Trophoblast cell (in vitro differentiated cells and primary cell): ENCODE data around the gene KCTD17.

Experiments
- DNase-seq, 2 donors: peaks; one replicate each; pipeline ENCODE4 v3.0.0-alpha.2; 2016
- H2AFZ ChIP-seq: 2 replicates; pipeline ENCODE4 v1.6.1; 2013; ENCODE audit warnings: low read length, moderate library complexity, mild to moderate bottlenecking; ENCODE audit not compliant: insufficient read depth, poor library complexity
- H2AK5ac ChIP-seq: 2 replicates; pipeline ENCODE4 v1.6.1; 2013; ENCODE audit warnings: mild to moderate bottlenecking, low read length
- H2BK120ac ChIP-seq: 2 replicates; pipeline ENCODE4 v1.6.1; 2013; ENCODE audit warnings: low read length, mild to moderate bottlenecking, moderate library complexity; ENCODE audit not compliant: insufficient read depth, poor library complexity
- H2BK12ac ChIP-seq: 2 replicates; pipeline ENCODE4 v1.6.1; 2013; ENCODE audit warnings: mild to moderate bottlenecking, low read length, moderate library complexity
- H2BK5ac ChIP-seq: 2 replicates; pipeline ENCODE4 v1.6.1; 2013; ENCODE audit warnings: low read length, low read depth, moderate library complexity, mild to moderate bottlenecking; ENCODE audit not compliant: poor library complexity
- H3K14ac ChIP-seq: 2 replicates; pipeline ENCODE4 v1.6.1; 2013; ENCODE audit warnings: mild to moderate bottlenecking, low read length
- H3K18ac ChIP-seq: 2 replicates; pipeline ENCODE4 v1.6.1; 2013; ENCODE audit warnings: mild to moderate bottlenecking, low read length
- H3K23ac ChIP-seq: 2 replicates; pipeline ENCODE4 v1.6.1; 2013; ENCODE audit warnings: low read length
- H3K27ac ChIP-seq: 2 replicates; pipeline ENCODE4 v1.5.1; 2013; ENCODE audit warnings: low read depth, mild to moderate bottlenecking, inconsistent platforms, low read length, moderate library complexity
- H3K27me3 ChIP-seq: 2 replicates; pipeline ENCODE4 v1.6.1; 2013; ENCODE audit warnings: inconsistent platforms, mild to moderate bottlenecking, low read length, moderate library complexity; ENCODE audit not compliant: insufficient read depth
- H3K36me3 ChIP-seq, 2 experiments: 1 replicate in 1 of 2; 2 replicates in 1 of 2; pipeline ENCODE4 v1.6.1; 2013; ENCODE audit warnings: low read length in 2 of 2, mild to moderate bottlenecking in 2 of 2, moderate library complexity in 1 of 2; ENCODE audit not compliant: insufficient read depth in 2 of 2, control insufficient read depth in 1 of 2
- H3K4ac ChIP-seq: 2 replicates; pipeline ENCODE4 v1.6.1; 2013; ENCODE audit warnings: low read depth, mild to moderate bottlenecking, low read length, moderate library complexity
- H3K4me1 ChIP-seq, 2 experiments: 1 replicate in 1 of 2; 2 replicates in 1 of 2; pipeline ENCODE4 v1.6.1; 2013; ENCODE audit warnings: low read length in 2 of 2, mild to moderate bottlenecking in 2 of 2, moderate library complexity in 1 of 2; ENCODE audit not compliant: insufficient read depth in 2 of 2, control insufficient read depth in 1 of 2
- H3K4me2 ChIP-seq: 2 replicates; pipeline ENCODE4 v1.6.1; 2013; ENCODE audit warnings: inconsistent platforms, mild to moderate bottlenecking, low read length, moderate library complexity
- H3K4me3 ChIP-seq: 2 replicates; pipeline ENCODE4 v1.5.1; 2013; ENCODE audit warnings: mild to moderate bottlenecking, low read depth, low read length, inconsistent platforms
- H3K79me1 ChIP-seq: one replicate; pipeline ENCODE4 v1.6.1; 2013; ENCODE audit warnings: low read length
- H3K79me2 ChIP-seq: 2 replicates; pipeline ENCODE4 v1.6.1; 2013; ENCODE audit warnings: low read length, mild to moderate bottlenecking; ENCODE audit not compliant: control insufficient read depth, insufficient read depth, poor library complexity
- H3K9ac ChIP-seq: 2 replicates; pipeline ENCODE4 v1.6.1; 2013; ENCODE audit warnings: mild to moderate bottlenecking, low read length
- H3K9me3 ChIP-seq: 2 replicates; pipeline ENCODE4 v1.6.1; 2013; ENCODE audit warnings: low read depth, mild to moderate bottlenecking, control low read depth, inconsistent platforms, low read length; ENCODE audit not compliant: insufficient read depth
- H4K12ac ChIP-seq: 2 replicates; pipeline ENCODE4 v1.6.1; 2013; ENCODE audit warnings: low read depth, mild to moderate bottlenecking, low read length, moderate library complexity
- H4K8ac ChIP-seq: 2 replicates; pipeline ENCODE4 v1.6.1; 2013; ENCODE audit warnings: low read depth, mild to moderate bottlenecking, low read length, moderate library complexity
- H4K91ac ChIP-seq: one replicate; pipeline ENCODE4 v1.6.1; 2013; ENCODE audit warnings: low read depth, mild to moderate bottlenecking, low read length, moderate library complexity
- WGBS: extraction: QIAGEN DNeasy Blood & Tissue Kit; methylation state at CpG from one replicate; pipeline ENCODE4 v1.1.7; 2013; ENCODE audit warnings: missing lambda C conversion rate; ENCODE audit not compliant: insufficient read length, insufficient coverage; ENCODE audit errors: extremely low coverage; 5-methylcytosine and 5-hydroxymethylcytosine counted together

Gene KCTD17

GRCh38 chr22:37050913-37051312 is 629 bp upstream of the KCTD17 start:
- no CpG with 5 or more reads among the region's 6 CpGs for WGBS
- Histone ChIP-seq H3K9me3 (no peaks in the 10 kb centered on the region), H2BK5ac (no peak overlapping the region), H3K23ac (no peak overlapping the region), H3K4ac (no peak overlapping the region), H3K9ac (no peak overlapping the region), H3K14ac (no peak overlapping the region), H2BK12ac (no peak overlapping the region), H4K91ac (no peak overlapping the region), H3K27ac (no peak overlapping the region), H2BK120ac (peak overlapping the region; percentile 14), H3K79me2 (no peaks in the 10 kb centered on the region), H3K4me1 (peaks cover 3 to 5% of the 10 kb centered on the region in 2 experiments), H3K4me3 (no peak overlapping the region), H3K4me2 (no peak overlapping the region), H4K12ac (no peak overlapping the region), H3K18ac (no peak overlapping the region), H2AFZ (no peak overlapping the region), H3K79me1 (peaks cover 2% of the 10 kb centered on the region), H4K8ac (no peak overlapping the region), H3K36me3 (no peaks in the 10 kb centered on the region), H3K27me3 (peaks cover 3% of the 10 kb centered on the region), H2AK5ac (no peak overlapping the region)
- DNase-seq: peak in 1 of 2 donors; percentile 79

GRCh38 chr22:37052386-37053309 is 1.1 kb downstream of the KCTD17 start:
- Histone ChIP-seq H3K9me3 (no peaks in the 10 kb centered on the region), H3K79me2 (no peaks in the 10 kb centered on the region), H3K4ac (no peak overlapping the region), H4K12ac (no peak overlapping the region), H3K4me2 (peak overlapping the region; percentile 89), H2BK5ac (no peak overlapping the region), H3K18ac (no peak overlapping the region), H3K4me3 (no peak overlapping the region), H3K9ac (no peak overlapping the region), H2AK5ac (no peak overlapping the region), H3K27ac (no peak overlapping the region), H3K4me1 (peaks cover 3 to 5% of the 10 kb centered on the region in 2 experiments), H3K14ac (no peak overlapping the region), H3K23ac (no peak overlapping the region), H2BK12ac (no peak overlapping the region), H4K8ac (no peak overlapping the region), H3K79me1 (peaks cover 2% of the 10 kb centered on the region), H2AFZ (peak overlapping the region; percentile 48), H4K91ac (peak overlapping the region; percentile 3), H2BK120ac (no peak overlapping the region), H3K36me3 (no peaks in the 10 kb centered on the region), H3K27me3 (peaks cover 3% of the 10 kb centered on the region)
- WGBS: no CpG with 5 or more reads among the region's 25 CpGs
- no peak for DNase-seq

GRCh38 chr22:37053310-37054055 is 1.9 kb downstream of the KCTD17 start:
- Histone ChIP-seq H3K27ac (no peak overlapping the region), H3K79me1 (peaks cover 2% of the 10 kb centered on the region), H2BK120ac (no peak overlapping the region), H3K4me1 (peaks cover 3 to 5% of the 10 kb centered on the region in 2 experiments), H3K4me2 (no peak overlapping the region), H3K9me3 (no peaks in the 10 kb centered on the region), H3K4ac (no peak overlapping the region), H4K91ac (no peak overlapping the region), H3K4me3 (no peak overlapping the region), H2BK12ac (no peak overlapping the region), H2AK5ac (no peak overlapping the region), H3K18ac (no peak overlapping the region), H2BK5ac (no peak overlapping the region), H2AFZ (no peak overlapping the region), H3K27me3 (peaks cover 3% of the 10 kb centered on the region), H3K23ac (no peak overlapping the region), H3K14ac (no peak overlapping the region), H3K79me2 (no peaks in the 10 kb centered on the region), H3K36me3 (no peaks in the 10 kb centered on the region), H4K8ac (no peak overlapping the region), H4K12ac (no peak overlapping the region), H3K9ac (no peak overlapping the region)
- WGBS: no CpG with 5 or more reads among the region's 16 CpGs
- no peak for DNase-seq

GRCh38 chr22:37054056-37054395 is 2.5 kb downstream of the KCTD17 start:
- Histone ChIP-seq H3K4me3 (no peak overlapping the region), H3K79me1 (peaks cover 2% of the 10 kb centered on the region), H3K27ac (no peak overlapping the region), H3K4me2 (no peak overlapping the region), H3K14ac (no peak overlapping the region), H3K36me3 (no peaks in the 10 kb centered on the region), H2BK120ac (no peak overlapping the region), H3K9ac (no peak overlapping the region), H3K18ac (no peak overlapping the region), H3K9me3 (no peaks in the 10 kb centered on the region), H3K4ac (no peak overlapping the region), H2AFZ (no peak overlapping the region), H2AK5ac (no peak overlapping the region), H2BK5ac (no peak overlapping the region), H2BK12ac (no peak overlapping the region), H3K79me2 (no peaks in the 10 kb centered on the region), H4K12ac (no peak overlapping the region), H3K23ac (no peak overlapping the region), H4K91ac (no peak overlapping the region), H4K8ac (no peak overlapping the region), H3K4me1 (peaks cover 3 to 5% of the 10 kb centered on the region in 2 experiments), H3K27me3 (peaks cover 3% of the 10 kb centered on the region)
- DNase-seq: no peak
- no CpG with 5 or more reads among the region's 8 CpGs for WGBS
